Thoracic aorta (tissue), 2 donors: Measurements from ENCODE around the gene ARMC2. TPM values are rescaled to one million over a fixed set of nuclear protein-coding genes. Genes with fewer than 3 reads are reported as not detected.

ENCODE experiments used
- ATAC-seq: fragments of 150-250 bp; one replicate; pipeline ENCODE4 v1.8.0; 2017; ENCODE audit warnings: low read depth; ENCODE audit not compliant: insufficient number of reproducible peaks, low FRiP score
- DNase-seq: peaks from one replicate; pipeline ENCODE4 v3.0.0-alpha.2; 2020; ENCODE audit warnings: low spot score
- H3K27ac ChIP-seq, 2 donors: fragments of 200-600 bp; sonication (generic); 1 replicate in 1 of 2; 2 replicates in 1 of 2; pipeline ENCODE4 v1.5.1; 2016; ENCODE audit warnings: mild to moderate bottlenecking in 2 of 2, moderate library complexity in 2 of 2
- H3K27me3 ChIP-seq: fragments of 200-600 bp; sonication (generic); replicated peaks from 2 replicates; pipeline ENCODE4 v1.6.0; 2016; ENCODE audit warnings: mild to moderate bottlenecking; ENCODE audit not compliant: insufficient read depth
- H3K36me3 ChIP-seq: fragments of 200-600 bp; sonication (generic); one replicate; pipeline ENCODE4 v1.5.1; 2016
- H3K4me1 ChIP-seq, 2 donors: fragments of 200-600 bp; sonication (generic); 1 replicate in 1 of 2; 2 replicates in 1 of 2; pipeline versions ENCODE4 v1.5.1 to v1.6.0; 2016; ENCODE audit warnings: low read depth in 2 of 2, mild to moderate bottlenecking in 1 of 2; ENCODE audit not compliant: control insufficient read depth in 1 of 2
- H3K4me3 ChIP-seq: fragments of 200-600 bp; sonication (generic); 2 replicates; pipeline ENCODE4 v1.5.1; 2016; ENCODE audit warnings: mild to moderate bottlenecking
- H3K9me3 ChIP-seq: fragments of 200-600 bp; sonication (generic); 2 replicates; pipeline ENCODE4 v1.5.1; 2016
- total RNA-seq, 2 donors: library from RNA; depleted of rRNA; stranded (reverse); fragments of >200 nt; gene quantifications; one replicate each; pipeline versions ENCODE4 v1.1.0 to v1.2.3, GENCODE V29; 2016
- TF ChIP-seq, protein P1 (sequence below): fragments of 200-600 bp; sonication (generic); IDR thresholded peaks from one replicate; pipeline ENCODE4 v1.5.1; 2019; ENCODE audit warnings: antibody characterized with exemption

The ARMC2 gene
- total RNA-seq, 2 donors from 2014 or later, result 11.5 to 22.5 TPM

DNA sequence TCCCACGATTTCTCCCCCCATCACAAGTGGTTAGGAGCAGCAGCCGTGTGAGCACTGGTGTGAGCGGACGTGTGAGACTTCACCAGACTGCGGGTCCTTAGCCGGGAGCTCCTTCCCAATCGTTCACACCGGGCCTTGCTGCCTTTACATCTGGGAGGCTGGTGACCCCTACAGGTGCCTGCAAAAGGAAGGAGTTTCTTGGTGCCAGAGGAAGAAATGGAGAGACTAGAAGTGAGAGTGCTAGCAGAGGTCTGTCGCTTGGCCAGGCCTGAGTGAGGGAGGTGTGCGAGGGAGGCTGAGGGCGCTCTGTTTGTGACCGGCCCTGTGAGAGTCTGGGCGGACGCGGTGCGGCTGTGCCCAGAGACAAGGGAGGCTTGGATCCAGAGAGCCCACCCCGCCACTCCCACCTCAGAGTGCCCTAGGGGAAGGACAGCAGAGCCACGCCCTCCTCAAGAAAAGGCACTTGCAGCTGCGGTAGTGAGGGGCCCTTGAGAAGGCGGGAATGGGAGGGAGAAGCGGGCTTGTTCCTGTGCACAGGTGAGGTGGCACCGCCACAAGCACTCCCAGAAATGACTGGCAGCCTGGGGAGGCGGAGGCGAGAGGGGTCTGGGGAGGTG is 10.0 kb upstream of the ARMC2 start:
- no peaks in the 10 kb centered on the region for H3K9me3 ChIP-seq
- peaks cover 0 to 7% of the 10 kb centered on the region in 2 donors for H3K4me1 ChIP-seq
- no peaks in the 10 kb centered on the region for H3K36me3 ChIP-seq
- no peak overlapping the region for H3K27ac ChIP-seq
- ATAC-seq, result no peak
- TF ChIP-seq, protein P1, sequence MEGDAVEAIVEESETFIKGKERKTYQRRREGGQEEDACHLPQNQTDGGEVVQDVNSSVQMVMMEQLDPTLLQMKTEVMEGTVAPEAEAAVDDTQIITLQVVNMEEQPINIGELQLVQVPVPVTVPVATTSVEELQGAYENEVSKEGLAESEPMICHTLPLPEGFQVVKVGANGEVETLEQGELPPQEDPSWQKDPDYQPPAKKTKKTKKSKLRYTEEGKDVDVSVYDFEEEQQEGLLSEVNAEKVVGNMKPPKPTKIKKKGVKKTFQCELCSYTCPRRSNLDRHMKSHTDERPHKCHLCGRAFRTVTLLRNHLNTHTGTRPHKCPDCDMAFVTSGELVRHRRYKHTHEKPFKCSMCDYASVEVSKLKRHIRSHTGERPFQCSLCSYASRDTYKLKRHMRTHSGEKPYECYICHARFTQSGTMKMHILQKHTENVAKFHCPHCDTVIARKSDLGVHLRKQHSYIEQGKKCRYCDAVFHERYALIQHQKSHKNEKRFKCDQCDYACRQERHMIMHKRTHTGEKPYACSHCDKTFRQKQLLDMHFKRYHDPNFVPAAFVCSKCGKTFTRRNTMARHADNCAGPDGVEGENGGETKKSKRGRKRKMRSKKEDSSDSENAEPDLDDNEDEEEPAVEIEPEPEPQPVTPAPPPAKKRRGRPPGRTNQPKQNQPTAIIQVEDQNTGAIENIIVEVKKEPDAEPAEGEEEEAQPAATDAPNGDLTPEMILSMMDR, result no peak
- no peak for DNase-seq
- H3K27me3 ChIP-seq, result no peaks in the 10 kb centered on the region
- no peak overlapping the region for H3K4me3 ChIP-seq

DNA sequence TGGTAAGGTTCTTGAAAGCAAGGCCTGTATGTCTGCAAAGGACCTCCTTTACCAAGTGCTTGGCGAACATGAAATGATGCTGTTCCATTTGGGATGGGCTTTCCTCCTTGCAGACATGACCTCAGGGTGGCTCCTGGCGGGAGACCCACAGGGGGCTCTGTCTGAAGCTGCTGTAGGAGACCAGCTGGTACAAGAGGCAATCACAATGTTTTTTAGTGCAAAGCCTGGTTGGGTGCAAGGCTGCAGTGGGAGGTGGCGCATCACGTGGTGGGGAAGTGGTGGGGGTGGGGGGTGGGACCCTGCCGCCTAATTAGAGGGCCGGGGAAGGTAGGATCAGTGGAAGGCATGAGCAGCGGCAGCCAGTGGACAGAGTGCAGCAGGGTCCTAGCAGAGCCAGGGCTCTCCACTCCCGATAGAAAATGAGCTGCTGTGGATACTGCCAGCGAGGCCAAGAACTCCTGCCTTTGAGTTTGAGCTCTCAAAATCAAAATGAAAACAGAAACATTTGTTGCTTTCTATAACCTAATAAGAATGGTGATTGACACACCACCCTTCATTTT is 9.1 kb upstream of the ARMC2 start:
- Histone ChIP-seq H3K4me3 (no peak overlapping the region), H3K36me3 (no peaks in the 10 kb centered on the region), H3K27me3 (no peaks in the 10 kb centered on the region), H3K9me3 (no peaks in the 10 kb centered on the region), H3K4me1 (peaks cover 0 to 7% of the 10 kb centered on the region in 2 donors), H3K27ac (no peak overlapping the region)
- TF ChIP-seq, protein P1, result no peak
- no peak for DNase-seq
- no peak for ATAC-seq

DNA sequence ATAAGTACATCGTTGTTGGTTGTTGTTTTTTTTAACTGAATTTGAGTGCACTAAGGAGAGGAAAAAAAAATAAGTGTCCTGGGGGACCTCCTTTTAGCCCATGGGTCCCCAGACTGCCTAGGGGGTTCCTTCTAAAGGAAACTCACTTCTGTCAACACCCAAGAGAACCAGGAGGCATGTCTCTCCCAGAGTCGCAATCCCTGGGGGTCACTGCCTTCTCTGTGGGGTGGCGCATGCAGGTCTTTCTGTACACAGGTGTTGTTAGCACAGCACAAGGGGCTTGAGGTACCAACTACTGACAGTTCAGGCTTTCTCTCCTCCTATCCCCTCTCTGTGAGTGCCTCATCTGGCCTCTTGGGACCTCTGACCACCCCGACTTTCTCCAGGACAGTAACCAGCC is 7.3 kb upstream of the ARMC2 start:
- H3K9me3 ChIP-seq, result no peaks in the 10 kb centered on the region
- TF ChIP-seq, protein P1, result no peak
- no peak for ATAC-seq
- H3K36me3 ChIP-seq, result no peaks in the 10 kb centered on the region
- H3K27ac ChIP-seq, result peak overlapping the region in 1 of 2 donors; percentile 9
- peaks cover 0 to 7% of the 10 kb centered on the region in 2 donors for H3K4me1 ChIP-seq
- no peaks in the 10 kb centered on the region for H3K27me3 ChIP-seq
- no peak for DNase-seq
- H3K4me3 ChIP-seq, result no peak overlapping the region

DNA sequence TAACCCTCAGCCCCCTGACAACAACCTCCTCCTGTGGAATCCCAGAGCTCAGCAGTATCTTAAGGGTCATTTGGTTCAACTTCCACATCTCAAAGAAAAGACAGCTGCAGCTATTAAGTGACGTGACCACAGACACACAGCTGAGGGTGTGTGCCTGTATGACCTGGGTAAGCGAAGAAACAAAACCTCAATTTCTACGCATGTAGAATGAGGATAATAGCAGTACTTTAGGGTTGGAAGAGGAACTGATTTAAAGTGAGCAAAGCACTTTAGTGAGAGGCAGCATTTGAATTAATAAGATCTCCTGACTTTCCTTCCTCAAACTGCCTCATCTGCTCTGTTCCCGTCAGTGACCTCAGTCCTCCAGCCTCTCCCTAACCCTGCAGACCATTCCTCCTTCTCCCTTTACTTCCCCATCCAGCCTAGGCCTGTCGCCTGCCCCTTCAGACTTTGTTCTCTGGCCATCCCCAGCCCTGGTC is 6.8 kb upstream of the ARMC2 start:
- no peaks in the 10 kb centered on the region for H3K27me3 ChIP-seq

DNA sequence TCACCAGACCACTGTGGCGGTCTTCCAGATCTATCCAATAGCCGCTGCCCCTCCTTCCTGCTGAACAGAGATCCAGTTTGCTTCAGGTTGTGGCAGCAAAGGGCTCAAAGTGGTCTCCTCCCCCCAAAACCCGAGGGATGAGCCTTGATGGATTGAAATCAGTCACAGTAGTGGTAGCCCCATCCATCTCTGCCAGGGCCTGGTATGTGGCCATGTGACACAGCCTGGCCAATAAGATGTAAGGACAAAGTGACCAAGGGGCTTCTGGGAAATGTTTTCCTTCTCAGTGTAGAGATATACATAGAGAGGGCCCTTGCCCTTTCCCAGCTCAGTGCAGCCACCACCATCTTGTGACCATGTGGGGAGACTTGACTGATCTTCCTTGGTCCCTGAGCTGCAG is 4.1 kb upstream of the ARMC2 start:
- DNase-seq (no peak), ATAC-seq (no peak)
- H3K36me3 ChIP-seq, result no peaks in the 10 kb centered on the region
- no peak overlapping the region for H3K4me3 ChIP-seq
- no peaks in the 10 kb centered on the region for H3K9me3 ChIP-seq
- TF ChIP-seq, protein P1, result no peak
- peaks cover 0 to 10% of the 10 kb centered on the region in 2 donors for H3K4me1 ChIP-seq
- no peak overlapping the region for H3K27ac ChIP-seq
- no peaks in the 10 kb centered on the region for H3K27me3 ChIP-seq

More for the DNA sequence above, 6.8 kb upstream of the ARMC2 start:
- H3K36me3 ChIP-seq, result no peaks in the 10 kb centered on the region
- no peak overlapping the region for H3K27ac ChIP-seq
- H3K9me3 ChIP-seq, result no peaks in the 10 kb centered on the region
- peak; percentile 7 for ATAC-seq
- no peak for DNase-seq
- H3K4me3 ChIP-seq, result no peak overlapping the region
- H3K4me1 ChIP-seq, result peaks cover 0 to 7% of the 10 kb centered on the region in 2 donors
- TF ChIP-seq, protein P1, result no peak
